ENCODE data around the gene ZBTB2.
A peak's percentile ranks its signal among the peaks of the same experiment; 100 is the strongest.

The ZBTB2 gene

GRCh38 chr6:151391471-151392413 is at the start of gene ZBTB2:
ZBTB2 (minus strand) TSS chr6:151391559; CDS start chr6:151373637, 17,922 bp downstream.
- peak; percentile 62 for DNase-seq (ENCODE audit: low read depth)

GRCh38 chr6:151440930-151441329 is 49.6 kb upstream of the ZBTB2 start:
- DNase-seq (ENCODE audit: low read depth) = no peak

- DNase-seq (ENCODE audit: low read depth) = no peak
These were observed 49.1 kb upstream of the ZBTB2 start for GRCh38 chr6:151440498-151440897.

- DNase-seq (ENCODE audit: low read depth) = no peak
These were observed 46.0 kb upstream of the ZBTB2 start for GRCh38 chr6:151437401-151437800.

- no peak for DNase-seq (ENCODE audit: low read depth)
These were observed 45.4 kb upstream of the ZBTB2 start for GRCh38 chr6:151436802-151437201.

- no peak for DNase-seq (ENCODE audit: low read depth)
These were observed 44.9 kb upstream of the ZBTB2 start for GRCh38 chr6:151436300-151436699.

- no peak for DNase-seq (ENCODE audit: low read depth)
These were observed 43.0 kb upstream of the ZBTB2 start for GRCh38 chr6:151434369-151434768.

- DNase-seq (ENCODE audit: low read depth) = no peak
These were observed 41.3 kb upstream of the ZBTB2 start for GRCh38 chr6:151432651-151433050.

GRCh38 chr6:151431337-151431736 is 40.0 kb upstream of the ZBTB2 start:
- DNase-seq (ENCODE audit: low read depth) = no peak

- DNase-seq (ENCODE audit: low read depth) = no peak
These were observed 39.5 kb upstream of the ZBTB2 start for GRCh38 chr6:151430886-151431285.

- DNase-seq (ENCODE audit: low read depth) = no peak
These were observed 36.9 kb upstream of the ZBTB2 start for GRCh38 chr6:151428093-151428735.

- no peak for DNase-seq (ENCODE audit: low read depth)
These were observed 34.2 kb upstream of the ZBTB2 start for GRCh38 chr6:151425561-151425960.

GRCh38 chr6:151422981-151423380 is 31.6 kb upstream of the ZBTB2 start:
- no peak for DNase-seq (ENCODE audit: low read depth)

- no peak for DNase-seq (ENCODE audit: low read depth)
These were observed 26.1 kb upstream of the ZBTB2 start for GRCh38 chr6:151417477-151417876.

- DNase-seq (ENCODE audit: low read depth) = no peak
These were observed 23.4 kb upstream of the ZBTB2 start for GRCh38 chr6:151414641-151415260.

- peak; percentile 53 for DNase-seq (ENCODE audit: low read depth)
These were observed 22.2 kb upstream of the ZBTB2 start for GRCh38 chr6:151413372-151414145.

- DNase-seq (ENCODE audit: low read depth) = no peak
These were observed 21.6 kb upstream of the ZBTB2 start for GRCh38 chr6:151412909-151413308.

- no peak for DNase-seq (ENCODE audit: low read depth)
These were observed 18.3 kb upstream of the ZBTB2 start for GRCh38 chr6:151409679-151410078.

- DNase-seq (ENCODE audit: low read depth) = no peak
These were observed 17.9 kb upstream of the ZBTB2 start for GRCh38 chr6:151409260-151409659.

GRCh38 chr6:151408858-151409257 is 17.5 kb upstream of the ZBTB2 start:
- no peak for DNase-seq (ENCODE audit: low read depth)

- DNase-seq (ENCODE audit: low read depth) = no peak
These were observed 12.6 kb upstream of the ZBTB2 start for GRCh38 chr6:151403919-151404308.

GRCh38 chr6:151402228-151402627 is 10.9 kb upstream of the ZBTB2 start:
- no peak for DNase-seq (ENCODE audit: low read depth)

All from T-helper 22 cell (primary cell).